ENCODE data around the gene DLX2.

DNA sequence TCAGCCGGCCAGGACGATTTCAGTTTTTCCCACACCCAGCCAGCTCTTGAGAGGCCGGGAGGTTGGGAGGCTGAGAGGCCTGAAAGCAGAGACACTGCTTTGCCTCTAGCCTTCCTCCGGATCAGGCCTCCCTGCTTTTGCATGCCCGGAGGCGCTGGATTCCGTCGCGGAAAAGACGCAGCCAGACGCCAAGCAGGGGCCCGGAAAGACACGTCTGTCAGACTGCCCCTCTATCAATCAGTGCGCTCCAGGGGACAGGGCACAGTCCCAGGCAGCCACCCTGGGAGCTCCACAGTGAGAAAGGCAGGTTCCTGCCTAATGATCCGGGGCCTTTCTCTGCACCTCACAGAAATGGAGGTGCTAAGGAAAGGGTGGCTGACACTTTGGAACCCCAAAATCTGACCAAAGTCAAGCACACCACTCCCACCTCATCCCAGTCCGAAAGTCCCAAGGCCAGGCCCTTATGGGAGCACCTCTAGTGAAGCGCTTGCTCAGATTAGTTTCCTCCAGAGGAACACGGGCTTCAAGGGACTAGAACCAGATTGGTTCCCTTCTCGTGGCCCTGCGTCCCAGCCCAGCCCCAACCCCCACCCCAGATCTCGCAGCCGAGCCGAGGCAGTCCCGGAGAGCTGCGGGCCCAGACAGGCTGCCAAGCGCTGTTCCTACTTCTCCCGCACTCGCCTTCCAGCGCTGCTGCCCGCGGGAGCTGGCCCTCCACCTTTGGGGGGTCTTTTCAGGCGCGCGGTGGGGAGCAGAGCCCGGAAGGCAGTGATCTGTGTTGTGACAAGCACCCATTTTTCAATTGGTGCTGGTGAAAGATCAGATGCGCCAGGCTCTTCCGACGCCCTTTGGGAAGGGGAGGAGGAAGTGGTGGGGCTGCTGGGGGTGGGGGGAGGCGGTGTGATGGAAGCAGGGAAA is 12.4 kb downstream of the DLX2 start:
- TF ChIP-seq POLR2A (IDR thresholded peaks at IDR 0.05; ENCODE audit: low read depth) (no peak), EP300 (IDR thresholded peaks at IDR 0.05) (no peak)
- TF ChIP-seq, protein P1, sequence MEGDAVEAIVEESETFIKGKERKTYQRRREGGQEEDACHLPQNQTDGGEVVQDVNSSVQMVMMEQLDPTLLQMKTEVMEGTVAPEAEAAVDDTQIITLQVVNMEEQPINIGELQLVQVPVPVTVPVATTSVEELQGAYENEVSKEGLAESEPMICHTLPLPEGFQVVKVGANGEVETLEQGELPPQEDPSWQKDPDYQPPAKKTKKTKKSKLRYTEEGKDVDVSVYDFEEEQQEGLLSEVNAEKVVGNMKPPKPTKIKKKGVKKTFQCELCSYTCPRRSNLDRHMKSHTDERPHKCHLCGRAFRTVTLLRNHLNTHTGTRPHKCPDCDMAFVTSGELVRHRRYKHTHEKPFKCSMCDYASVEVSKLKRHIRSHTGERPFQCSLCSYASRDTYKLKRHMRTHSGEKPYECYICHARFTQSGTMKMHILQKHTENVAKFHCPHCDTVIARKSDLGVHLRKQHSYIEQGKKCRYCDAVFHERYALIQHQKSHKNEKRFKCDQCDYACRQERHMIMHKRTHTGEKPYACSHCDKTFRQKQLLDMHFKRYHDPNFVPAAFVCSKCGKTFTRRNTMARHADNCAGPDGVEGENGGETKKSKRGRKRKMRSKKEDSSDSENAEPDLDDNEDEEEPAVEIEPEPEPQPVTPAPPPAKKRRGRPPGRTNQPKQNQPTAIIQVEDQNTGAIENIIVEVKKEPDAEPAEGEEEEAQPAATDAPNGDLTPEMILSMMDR (IDR thresholded peaks at IDR 0.05) = no peak
